ENCODE measurements around the gene HKDC1.
"Not testable (repeated sequence)": the region's sequence is repeated elsewhere in the genome, so short reads cannot be mapped to it uniquely, and the experiment has no call there.

The HKDC1 gene

DNA sequence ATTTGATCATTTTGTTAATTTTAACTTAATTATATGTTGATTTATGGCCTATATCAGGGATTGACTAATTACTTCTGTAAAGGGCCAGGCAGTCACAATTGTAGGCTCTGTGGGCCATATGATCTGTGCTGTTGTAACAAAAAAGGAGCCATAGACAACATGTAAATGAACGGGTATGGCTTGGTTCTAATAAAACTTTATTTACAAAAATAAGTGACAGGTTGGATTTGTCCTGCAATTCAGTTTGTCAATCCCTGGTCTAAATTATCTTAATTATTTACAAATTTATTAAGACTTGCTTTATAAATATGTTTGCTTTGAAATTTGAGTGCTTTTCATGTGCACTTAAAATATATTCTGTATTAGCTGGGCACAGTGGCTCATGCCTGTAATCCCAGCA, 55.3 kb downstream of the HKDC1 start:
- Histone ChIP-seq H3K36me3 (no peaks in the 10 kb centered on the region), H3K9me3 (no peaks in the 10 kb centered on the region), H3K27me3 (no peaks in the 10 kb centered on the region), H3K4me1 (no peaks in the 10 kb centered on the region), H3K9ac (no peak overlapping the region), H3K4me2 (no peak overlapping the region), H4K20me1 (no peaks in the 10 kb centered on the region), H3K4me3 (no peak overlapping the region), H3K27ac (no peak overlapping the region)
- no peak for TF ChIP-seq Cebpa-rat (IDR thresholded peaks at IDR 0.05)

DNA sequence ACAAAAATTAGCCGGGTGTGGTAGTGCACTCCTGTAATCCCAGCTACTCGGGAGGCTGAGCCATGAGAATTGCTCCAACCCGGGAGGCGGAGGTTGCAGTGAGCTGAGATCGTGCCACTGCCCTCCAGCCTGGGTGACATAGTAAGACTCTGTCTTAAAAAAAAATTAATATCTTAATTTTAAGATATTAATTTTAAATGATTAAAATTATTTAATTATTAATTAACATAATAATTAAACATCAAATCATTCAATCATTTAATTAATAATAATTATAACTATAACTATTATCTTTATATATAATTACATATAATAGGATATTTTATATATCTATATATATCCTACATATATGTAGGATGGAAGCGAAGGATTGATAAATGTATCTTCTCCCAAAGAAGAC, 56.4 kb downstream of the HKDC1 start:
- Histone ChIP-seq H3K9me3 (no peaks in the 10 kb centered on the region), H3K27me3 (no peaks in the 10 kb centered on the region), H4K20me1 (no peaks in the 10 kb centered on the region), H3K9ac (no peak overlapping the region), H3K27ac (no peak overlapping the region), H3K36me3 (no peaks in the 10 kb centered on the region), H3K4me1 (no peaks in the 10 kb centered on the region), H3K4me3 (no peak overlapping the region), H3K4me2 (no peak overlapping the region)
- no peak for TF ChIP-seq Cebpa-rat (IDR thresholded peaks at IDR 0.05)

- Histone ChIP-seq H4K20me1 (no peaks in the 10 kb centered on the region), H3K4me2 (no peak within 1 kb of the TSS), H3K9ac (no peak within 1 kb of the TSS), H3K4me1 (no peaks in the 10 kb centered on the region), H3K4me3 (no peak within 1 kb of the TSS), H3K9me3 (no peaks in the 10 kb centered on the region), H3K27me3 (no peaks in the 10 kb centered on the region), H3K27ac (no peak within 1 kb of the TSS), H3K36me3 (no peaks in the 10 kb centered on the region)
- TF ChIP-seq Cebpa-rat (IDR thresholded peaks at IDR 0.05) = no peak
These were observed 58.4 kb downstream of the HKDC1 start, which contains the start of gene HK1 for GRCh38 chr10:69278446-69278963. Gene HK1 (plus strand): TSS chr10:69278496.

- H3K36me3 ChIP-seq = no peaks in the 10 kb centered on the region
- H3K27ac ChIP-seq = no peak overlapping the region
- H3K4me3 ChIP-seq = no peak overlapping the region
- H3K4me2 ChIP-seq = no peak overlapping the region
- H3K4me1 ChIP-seq = no peaks in the 10 kb centered on the region
- H3K9ac ChIP-seq = no peak overlapping the region
- no peak for TF ChIP-seq Cebpa-rat (IDR thresholded peaks at IDR 0.05)
- H3K9me3 ChIP-seq = no peaks in the 10 kb centered on the region
- H4K20me1 ChIP-seq = no peaks in the 10 kb centered on the region
- no peaks in the 10 kb centered on the region for H3K27me3 ChIP-seq
These were observed 59.0 kb downstream of the HKDC1 start for GRCh38 chr10:69279110-69279509.

DNA sequence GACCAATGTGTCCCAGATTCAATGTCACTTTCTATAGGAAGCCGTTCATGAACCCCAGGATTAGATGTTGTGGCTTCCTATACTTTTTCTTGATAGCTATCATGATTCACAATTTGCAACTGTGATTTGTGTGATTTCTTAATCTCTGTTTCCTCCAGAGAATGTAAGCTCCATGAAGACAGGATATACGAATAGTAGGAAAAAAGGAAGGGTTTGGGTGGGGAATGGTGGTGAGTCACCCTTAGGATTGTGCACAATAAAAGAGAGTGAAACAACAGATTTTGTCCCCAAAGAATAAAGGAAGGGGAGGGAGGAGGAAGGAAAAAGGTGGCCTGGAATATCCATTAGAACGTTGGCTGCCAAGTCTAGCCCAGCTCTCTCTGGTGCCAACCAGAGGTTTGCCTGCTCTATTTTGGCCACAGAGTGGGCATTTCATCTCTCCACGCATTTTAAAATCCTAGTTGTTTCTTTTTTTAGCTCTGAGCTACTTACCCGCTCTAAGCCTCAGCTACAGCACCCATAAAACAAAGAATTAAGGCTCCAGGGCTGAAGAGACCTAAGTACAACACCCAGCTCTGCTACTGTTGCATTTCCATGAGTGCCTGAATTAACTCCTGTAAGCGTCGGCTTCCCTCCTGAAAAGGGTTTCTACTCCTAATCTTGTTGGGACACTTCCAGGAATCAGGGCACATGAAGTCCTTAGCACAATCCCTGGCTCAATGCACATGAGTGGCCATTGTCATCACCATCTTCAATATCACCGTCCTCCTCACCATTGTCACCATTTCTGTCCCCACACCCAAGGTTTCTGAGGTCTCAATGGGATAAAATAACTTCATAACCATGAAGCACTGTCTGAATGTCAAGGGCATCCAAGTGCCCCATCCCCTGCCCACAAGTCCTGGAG, 61.6 kb downstream of the HKDC1 start:
- H3K36me3 ChIP-seq = no peaks in the 10 kb centered on the region
- no peak overlapping the region for H3K27ac ChIP-seq
- no peaks in the 10 kb centered on the region for H4K20me1 ChIP-seq
- no peak overlapping the region for H3K4me3 ChIP-seq
- no peaks in the 10 kb centered on the region for H3K9me3 ChIP-seq
- H3K27me3 ChIP-seq = no peaks in the 10 kb centered on the region
- TF ChIP-seq Cebpa-rat (IDR thresholded peaks at IDR 0.05) = no peak
- H3K9ac ChIP-seq = no peak overlapping the region
- H3K4me1 ChIP-seq = no peaks in the 10 kb centered on the region
- no peak overlapping the region for H3K4me2 ChIP-seq

- H3K27ac ChIP-seq, H3K36me3 ChIP-seq, H3K9me3 ChIP-seq, H3K4me3 ChIP-seq, H3K4me2 ChIP-seq, H4K20me1 ChIP-seq, H3K4me1 ChIP-seq, H3K9ac ChIP-seq, H3K27me3 ChIP-seq: not testable (repeated sequence)
These were observed 64.3 kb downstream of the HKDC1 start for GRCh38 chr10:69284402-69284801.

DNA sequence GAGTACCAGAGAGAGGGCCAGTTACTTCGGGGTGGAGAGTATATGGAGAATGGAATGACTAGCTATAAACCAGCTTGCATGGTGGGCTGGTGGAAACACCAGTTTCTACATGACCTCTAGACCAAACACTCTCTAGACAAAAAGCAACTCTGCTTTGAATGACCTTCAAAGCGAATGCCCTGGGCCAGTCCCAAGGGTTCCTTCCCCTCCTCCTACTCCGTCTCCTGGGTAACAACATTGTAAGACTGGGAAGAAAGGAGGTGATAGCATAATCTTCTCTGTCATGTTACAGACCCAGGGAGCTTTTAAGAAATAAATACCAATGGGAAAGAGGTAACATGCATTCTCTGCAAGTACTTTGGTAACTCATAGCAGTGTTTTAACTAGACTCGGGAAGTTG, 65.6 kb downstream of the HKDC1 start:
- no peaks in the 10 kb centered on the region for H3K36me3 ChIP-seq
- no peaks in the 10 kb centered on the region for H3K9me3 ChIP-seq
- no peak for TF ChIP-seq Cebpa-rat (IDR thresholded peaks at IDR 0.05)
- H3K9ac ChIP-seq = no peak overlapping the region
- H3K4me2 ChIP-seq = no peak overlapping the region
- H3K27me3 ChIP-seq = no peaks in the 10 kb centered on the region
- H3K4me3 ChIP-seq = no peak overlapping the region
- H3K4me1 ChIP-seq = no peaks in the 10 kb centered on the region
- H4K20me1 ChIP-seq = no peaks in the 10 kb centered on the region
- no peak overlapping the region for H3K27ac ChIP-seq

DNA sequence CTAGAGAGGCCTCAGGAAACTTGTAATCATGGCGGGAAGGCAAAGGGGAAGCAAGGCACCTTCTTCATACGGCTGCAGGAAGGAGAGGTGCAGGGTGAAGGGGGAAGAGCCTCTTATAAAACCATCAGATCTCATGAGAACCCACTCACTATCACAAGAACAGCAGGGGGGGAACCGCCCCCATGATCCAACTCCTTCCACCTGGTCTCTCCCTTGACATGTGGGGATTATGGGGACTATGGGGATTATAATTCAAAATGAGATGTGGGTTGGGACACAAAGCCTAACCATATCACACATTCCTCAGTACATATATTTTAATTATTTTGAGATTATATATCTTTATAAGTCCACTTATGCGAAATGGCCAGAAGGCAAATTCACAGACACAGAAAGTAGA, 67.0 kb downstream of the HKDC1 start:
- H3K27ac ChIP-seq = no peak overlapping the region
- H4K20me1 ChIP-seq = no peaks in the 10 kb centered on the region
- no peak overlapping the region for H3K4me2 ChIP-seq
- no peaks in the 10 kb centered on the region for H3K4me1 ChIP-seq
- no peak overlapping the region for H3K4me3 ChIP-seq
- H3K36me3 ChIP-seq = no peaks in the 10 kb centered on the region
- H3K9ac ChIP-seq = no peak overlapping the region
- no peaks in the 10 kb centered on the region for H3K9me3 ChIP-seq
- TF ChIP-seq Cebpa-rat (IDR thresholded peaks at IDR 0.05) = no peak
- H3K27me3 ChIP-seq = no peaks in the 10 kb centered on the region

DNA sequence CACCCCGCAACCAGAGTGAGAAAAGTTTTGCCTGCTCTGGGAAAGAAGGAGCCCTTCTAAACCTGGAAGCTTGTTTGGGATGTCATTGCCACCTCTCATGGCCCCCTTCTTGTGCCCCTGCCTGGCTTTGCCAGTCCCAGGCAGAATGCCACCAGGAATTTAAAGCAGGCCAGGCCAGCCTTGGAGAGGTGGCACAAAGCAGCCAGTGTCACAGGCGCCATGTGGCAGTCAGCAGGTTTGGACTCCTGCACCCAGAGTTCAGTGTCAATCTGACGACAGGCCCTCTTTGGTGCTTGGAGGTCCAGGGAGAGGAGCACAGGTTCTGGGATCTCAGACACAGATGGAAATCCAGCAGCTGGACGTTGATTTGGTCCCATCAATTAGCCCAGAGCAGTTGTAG, 70.9 kb downstream of the HKDC1 start:
- Histone ChIP-seq H3K4me1 (no peaks in the 10 kb centered on the region), H3K27ac (no peak overlapping the region), H3K4me2 (no peak overlapping the region), H3K27me3 (no peaks in the 10 kb centered on the region), H3K4me3 (no peak overlapping the region), H3K9me3 (no peaks in the 10 kb centered on the region), H3K9ac (no peak overlapping the region), H4K20me1 (no peaks in the 10 kb centered on the region), H3K36me3 (no peaks in the 10 kb centered on the region)
- no peak for TF ChIP-seq Cebpa-rat (IDR thresholded peaks at IDR 0.05)

GRCh38 chr10:69292459-69292858, 72.3 kb downstream of the HKDC1 start:
- Histone ChIP-seq H3K27ac (no peak overlapping the region), H4K20me1 (no peaks in the 10 kb centered on the region), H3K36me3 (no peaks in the 10 kb centered on the region), H3K4me1 (no peaks in the 10 kb centered on the region), H3K9me3 (no peaks in the 10 kb centered on the region), H3K4me3 (no peak overlapping the region), H3K27me3 (no peaks in the 10 kb centered on the region), H3K9ac (no peak overlapping the region), H3K4me2 (no peak overlapping the region)
- no peak for TF ChIP-seq Cebpa-rat (IDR thresholded peaks at IDR 0.05)
